ENCODE measurements around the gene RHBDD1. TPM values are rescaled to one million over a fixed set of nuclear protein-coding genes. Genes with fewer than 3 reads are reported as not detected.

Gene RHBDD1
- polyA plus RNA-seq, 3 donors, result 8.1 to 19.5 (median 15.5) TPM

GRCh38 chr2:226882606-226883005, 46.8 kb downstream of the RHBDD1 start:
- H3K27ac ChIP-seq (ENCODE audit: low read depth in 1 of 2, low read length in 2 of 2), result no peak overlapping the region
- Mint-ChIP-seq H3K27me3 (ENCODE audit: low read depth in 3 of 3) (peaks cover 0 to 2% (median 0%) of the 10 kb centered on the region in 3 donors), H3K36me3 (peaks cover 29 to 44% of the 10 kb centered on the region in 2 donors)

GRCh38 chr2:226883296-226883795, 47.5 kb downstream of the RHBDD1 start:
- H3K27me3 ChIP-seq (ENCODE audit: control insufficient read depth in 2 of 2, insufficient read depth in 2 of 2, low read length in 2 of 2), result no peaks in the 10 kb centered on the region
- WGBS (ENCODE audit: insufficient coverage), result no CpG with 5 or more reads among the region's 4 CpGs
- Mint-ChIP-seq H3K36me3 (peaks cover 32 to 43% of the 10 kb centered on the region in 2 donors), H3K9me3 (peaks cover 0 to 5% (median 2%) of the 10 kb centered on the region in 7 donors), H3K27me3 (ENCODE audit: low read depth in 3 of 3) (peaks cover 0 to 2% (median 0%) of the 10 kb centered on the region in 3 donors), H3K27ac (peak overlapping the region in 1 of 7 donors; percentile 63), H3K4me3 (no peak overlapping the region), H3K4me1 (peaks cover 7% of the 10 kb centered on the region)
- H3K9ac ChIP-seq (ENCODE audit: insufficient read depth, low read length, poor library complexity, severe bottlenecking), result no peak overlapping the region
- H2AFZ ChIP-seq (ENCODE audit: insufficient read depth, low read depth, low read length, poor library complexity, severe bottlenecking), result no peak overlapping the region
- TF ChIP-seq CTCF (IDR thresholded peaks at IDR 0.05), result no peak
- H3K9me3 ChIP-seq (replicated peaks in 1 of 2; ENCODE audit: control insufficient read depth in 1 of 2, insufficient read depth in 1 of 2, low read length in 2 of 2), result no peaks in the 10 kb centered on the region
- no peak for DNase-seq
- no peaks in the 10 kb centered on the region for H3K4me1 ChIP-seq (ENCODE audit: control insufficient read depth in 1 of 2, insufficient read depth in 2 of 2, low read length in 2 of 2)
- no peak overlapping the region for H3K4me3 ChIP-seq (replicated peaks in 1 of 3; ENCODE audit: low read depth in 2 of 3, low read length in 3 of 3)
- intact Hi-C loops (cut with micrococcal nuclease), result no loop called here
- H3K79me2 ChIP-seq (ENCODE audit: insufficient read depth, low read length), result no peaks in the 10 kb centered on the region
- H3K27ac ChIP-seq (ENCODE audit: low read depth in 1 of 2, low read length in 2 of 2), result no peak overlapping the region
- H3K36me3 ChIP-seq (replicated peaks in 1 of 2; ENCODE audit: control insufficient read depth in 1 of 2, insufficient read depth in 2 of 2, low read length in 2 of 2), result peaks cover 3 to 9% of the 10 kb centered on the region in 2 donors
- H3K4me2 ChIP-seq (replicated peaks; ENCODE audit: extremely low read depth, low read length, poor library complexity, severe bottlenecking), result no peak overlapping the region
- H4K20me1 ChIP-seq (ENCODE audit: insufficient read depth, low read length), result no peaks in the 10 kb centered on the region

More at GRCh38 chr2:226882606-226883005, 46.8 kb downstream of the RHBDD1 start:
- intact Hi-C loops (cut with micrococcal nuclease), result no loop called here
- no peak for TF ChIP-seq CTCF (IDR thresholded peaks at IDR 0.05)
- Histone ChIP-seq H2AFZ (ENCODE audit: insufficient read depth, low read depth, low read length, poor library complexity, severe bottlenecking) (no peak overlapping the region), H3K9me3 (replicated peaks in 1 of 2; ENCODE audit: control insufficient read depth in 1 of 2, insufficient read depth in 1 of 2, low read length in 2 of 2) (no peaks in the 10 kb centered on the region), H3K27me3 (ENCODE audit: control insufficient read depth in 2 of 2, insufficient read depth in 2 of 2, low read length in 2 of 2) (no peaks in the 10 kb centered on the region), H3K4me1 (ENCODE audit: control insufficient read depth in 1 of 2, insufficient read depth in 2 of 2, low read length in 2 of 2) (no peaks in the 10 kb centered on the region), H3K79me2 (ENCODE audit: insufficient read depth, low read length) (no peaks in the 10 kb centered on the region), H3K4me3 (replicated peaks in 1 of 3; ENCODE audit: low read depth in 2 of 3, low read length in 3 of 3) (no peak overlapping the region), H4K20me1 (ENCODE audit: insufficient read depth, low read length) (no peaks in the 10 kb centered on the region), H3K4me2 (replicated peaks; ENCODE audit: extremely low read depth, low read length, poor library complexity, severe bottlenecking) (no peak overlapping the region), H3K36me3 (replicated peaks in 1 of 2; ENCODE audit: control insufficient read depth in 1 of 2, insufficient read depth in 2 of 2, low read length in 2 of 2) (peaks cover 3 to 9% of the 10 kb centered on the region in 2 donors), H3K9ac (ENCODE audit: insufficient read depth, low read length, poor library complexity, severe bottlenecking) (no peak overlapping the region)
- no CpG with 5 or more reads among the region's 4 CpGs for WGBS (ENCODE audit: insufficient coverage)
- Mint-ChIP-seq H3K9me3 (peaks cover 0 to 5% (median 2%) of the 10 kb centered on the region in 7 donors), H3K4me3 (no peak overlapping the region), H3K27ac (no peak overlapping the region), H3K4me1 (peaks cover 7% of the 10 kb centered on the region)
- DNase-seq, result no peak

All from CD14-positive monocyte (primary cell).